Sciatic nerve (tissue), 2 donors: Measurements from ENCODE around the gene NOXA1. TPM values are rescaled to one million over a fixed set of nuclear protein-coding genes. Genes with fewer than 3 reads are reported as not detected.

ENCODE experiments used
- ATAC-seq: fragments of 200-7000 bp; cut with Tn5 transposase; one replicate; pipeline ENCODE4 v1.9.1; 2020; ENCODE audit warnings: mild to moderate bottlenecking, moderate library complexity
- DNase-seq: peaks from one replicate; pipeline ENCODE4 v3.0.0-alpha.2; 2020; ENCODE audit warnings: low spot score
- intact Hi-C: fragments of 100-400 bp; cut with DNase I; formaldehyde crosslinking; loops from one replicate; pipeline ENCODE4 v1.14.2; 2022
- microRNA-seq: library from miRNA; unstranded; fragments of <30 nt; microRNA quantifications from one replicate; pipeline ENCODE4 v1.2.0, GENCODE V29; 2020
- total RNA-seq: library from RNA; stranded (reverse); fragmentation: NEBNext Ultra II Directional; extraction: Animal tissue kit (Norgen Biotek cat#: 25700); gene quantifications from one replicate; pipeline ENCODE4 v1.2.1, GENCODE V29; 2021
- donor health status: DM: no; HTN: no; CAD: no.
- donor health status: DM: no; HTN: no; CAD: no.

Gene NOXA1
- total RNA-seq, 1 donor from 2014 or later, result 7.4 TPM

- no peak for DNase-seq
- ATAC-seq, result no peak
- intact Hi-C loops, result no loop called here
Measured at GRCh38 chr9:137467896-137468295, 44.7 kb downstream of the NOXA1 start.

- intact Hi-C loops, result no loop called here
- no peak for ATAC-seq
- no peak for DNase-seq
Measured at GRCh38 chr9:137470785-137471184, 47.6 kb downstream of the NOXA1 start.

- intact Hi-C loops, result no loop called here
- ATAC-seq (no peak), DNase-seq (no peak)
Measured at GRCh38 chr9:137474271-137474670, 51.1 kb downstream of the NOXA1 start.

- intact Hi-C loops, result no loop called here
- DNase-seq (no peak), ATAC-seq (no peak)
Measured at GRCh38 chr9:137475666-137476065, 52.5 kb downstream of the NOXA1 start.

GRCh38 chr9:137476856-137477255 is 53.7 kb downstream of the NOXA1 start:
- ATAC-seq (no peak), DNase-seq (no peak)
- intact Hi-C loops, result no loop called here

- intact Hi-C loops, result no loop called here
- ATAC-seq, result no peak
- no peak for DNase-seq
Measured at GRCh38 chr9:137477778-137478612, 54.8 kb downstream of the NOXA1 start.

- ATAC-seq, result no peak
Measured at GRCh38 chr9:137478613-137478961, 55.4 kb downstream of the NOXA1 start.

GRCh38 chr9:137478962-137479861 is 56.0 kb downstream of the NOXA1 start:
- intact Hi-C loops, result no loop called here
- no peak for DNase-seq
- peak; percentile 28 for ATAC-seq

More at GRCh38 chr9:137478613-137478961, 55.4 kb downstream of the NOXA1 start:
- DNase-seq, result no peak
- intact Hi-C loops, result no loop called here

- DNase-seq, result peak; percentile 48
- intact Hi-C loops, result no loop called here
Measured at GRCh38 chr9:137479892-137480685, 56.9 kb downstream of the NOXA1 start.

GRCh38 chr9:137480686-137481683 is 57.8 kb downstream of the NOXA1 start:
- DNase-seq (peak; percentile 59), ATAC-seq (no peak)
- intact Hi-C loops, result no loop called here

More at GRCh38 chr9:137479892-137480685, 56.9 kb downstream of the NOXA1 start:
- no peak for ATAC-seq

GRCh38 chr9:137482094-137482781 is 59.0 kb downstream of the NOXA1 start:
- ATAC-seq (peak; percentile 87), DNase-seq (peak; percentile 77)
- intact Hi-C loops, result no loop called here

Small RNA genes lying within 50 kb of the gene (microRNA-seq; reads per million reads assigned to microRNA genes)
- not detected for gene MIR7114

Other genes with a start within 250 kb of the NOXA1 start
- gene ANAPC2, start 234.8 kb upstream of the NOXA1 start, total RNA-seq, result 52.8 TPM
- 27.6 TPM for gene SSNA1, start 234.7 kb upstream of the NOXA1 start, total RNA-seq
- gene TPRN, start 222.7 kb upstream of the NOXA1 start, total RNA-seq, result 8.8 TPM
- 25.6 TPM for gene TMEM203, start 217.7 kb upstream of the NOXA1 start, total RNA-seq
- 16.5 TPM for gene NDOR1, start 217.7 kb upstream of the NOXA1 start, total RNA-seq
- 10.6 TPM for gene RNF208, start 201.2 kb upstream of the NOXA1 start, total RNA-seq
- not detected for gene CYSRT1, start 198.2 kb upstream of the NOXA1 start, total RNA-seq
- not detected for gene RNF224, start 195.9 kb upstream of the NOXA1 start, total RNA-seq
- gene SLC34A3, start 192.5 kb upstream of the NOXA1 start, total RNA-seq, result not detected
- 108 TPM for gene TUBB4B, start 182.1 kb upstream of the NOXA1 start, total RNA-seq
- gene STPG3, start 172.1 kb upstream of the NOXA1 start, total RNA-seq, result not detected
- 38.9 TPM for gene NELFB, start 168.1 kb upstream of the NOXA1 start, total RNA-seq
- 4.0 TPM for gene TOR4A, start 145.7 kb upstream of the NOXA1 start, total RNA-seq
- 18.5 TPM for gene NRARP, start 121.1 kb upstream of the NOXA1 start, total RNA-seq
- gene EXD3, start 231 bp upstream of the NOXA1 start, total RNA-seq, result 48.1 TPM
- gene ENTPD8, start 18.0 kb downstream of the NOXA1 start, total RNA-seq, result not detected
- gene NSMF, start 35.9 kb downstream of the NOXA1 start, total RNA-seq, result 50.4 TPM
- 18.3 TPM for gene PNPLA7, start 127.0 kb downstream of the NOXA1 start, total RNA-seq
- gene MRPL41, start 128.5 kb downstream of the NOXA1 start, total RNA-seq, result 61.1 TPM
- 33.1 TPM for gene DPH7, start 155.5 kb downstream of the NOXA1 start, total RNA-seq
- 15.6 TPM for gene ZMYND19, start 167.1 kb downstream of the NOXA1 start, total RNA-seq
- gene ARRDC1, start 182.3 kb downstream of the NOXA1 start, total RNA-seq, result 30.6 TPM
- 104 TPM for gene EHMT1, start 195.6 kb downstream of the NOXA1 start, total RNA-seq